Measurements from ENCODE around the gene ST6GAL1. TPM values are rescaled to one million over a fixed set of nuclear protein-coding genes. Genes with fewer than 3 reads are reported as not detected.

Gene ST6GAL1
- polyA plus RNA-seq (2013) = 4.2 and 4.5 TPM in 2 replicates

DNA sequence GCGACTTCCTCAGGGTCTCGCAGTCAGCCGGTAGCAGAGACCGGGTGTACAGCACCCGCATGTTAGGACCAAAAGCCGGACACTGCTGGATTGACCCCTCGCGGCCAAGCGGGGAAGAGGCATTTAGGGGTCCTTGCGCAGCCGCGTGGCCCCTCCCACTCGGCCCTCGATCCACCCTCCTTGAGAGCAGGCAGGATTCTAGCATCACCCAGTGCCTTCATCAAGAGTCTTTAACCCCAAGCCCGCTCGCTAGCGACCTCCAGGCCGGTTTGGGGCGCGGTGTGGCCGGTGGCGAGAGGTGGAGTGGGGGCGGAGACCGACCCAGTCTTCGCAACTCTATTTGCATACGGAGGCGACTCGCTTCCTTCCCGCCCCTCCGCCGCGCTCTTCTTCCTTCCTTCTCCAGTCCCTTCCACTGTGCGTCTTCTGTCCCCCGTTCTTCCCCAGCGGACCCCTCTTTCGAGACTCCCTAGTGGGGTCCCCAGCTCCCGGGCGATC, at the start of gene ST6GAL1:
TSS of gene ST6GAL1 (plus strand) at position 384 of the 498 bp plus-strand sequence. CDS start 112,178 bp downstream, outside the sequence.
- Histone ChIP-seq H4K91ac (ENCODE audit: low read depth, low read length) (no peak within 1 kb of the TSS), H3K4ac (ENCODE audit: low read depth, low read length) (no peak within 1 kb of the TSS), H3K79me1 (ENCODE audit: low read length) (peaks cover 7% of the 10 kb centered on the region), H2BK12ac (ENCODE audit: low read length) (no peak within 1 kb of the TSS), H3K14ac (ENCODE audit: low read length) (peak within 1 kb of the TSS; percentile 68), H3K23ac (ENCODE audit: low read length) (no peak within 1 kb of the TSS), H4K12ac (ENCODE audit: low read depth, low read length) (peak within 1 kb of the TSS; percentile 69), H2BK5ac (ENCODE audit: low read depth, low read length, poor library complexity) (no peak within 1 kb of the TSS), H3K18ac (ENCODE audit: low read length) (peak within 1 kb of the TSS; percentile 72), H2AFZ (ENCODE audit: insufficient read depth, low read length, poor library complexity) (peak within 1 kb of the TSS; percentile 77), H3K9ac (ENCODE audit: low read length) (peak within 1 kb of the TSS; percentile 64), H3K4me3 (ENCODE audit: low read depth, low read length) (peak within 1 kb of the TSS; percentile 86), H2BK120ac (ENCODE audit: insufficient read depth, low read length, poor library complexity) (peak within 1 kb of the TSS; percentile 13), H3K79me2 (ENCODE audit: control insufficient read depth, insufficient read depth, low read length, poor library complexity) (peaks cover 5% of the 10 kb centered on the region), H3K27me3 (ENCODE audit: insufficient read depth, low read length) (peaks cover 17% of the 10 kb centered on the region), H3K4me1 (ENCODE audit: control insufficient read depth in 1 of 2, insufficient read depth in 2 of 2, low read length in 2 of 2) (peaks cover 11% of the 10 kb centered on the region in 2 experiments), H2AK5ac (ENCODE audit: low read length) (no peak within 1 kb of the TSS), H3K4me2 (ENCODE audit: low read length) (peak within 1 kb of the TSS; percentile 96), H3K27ac (ENCODE audit: low read depth, low read length) (no peak within 1 kb of the TSS), H4K8ac (ENCODE audit: low read depth, low read length) (peak within 1 kb of the TSS; percentile 81), H3K36me3 (ENCODE audit: control insufficient read depth in 1 of 2, insufficient read depth in 2 of 2, low read length in 2 of 2) (no peaks in the 10 kb centered on the region), H3K9me3 (ENCODE audit: insufficient read depth, low read depth, low read length) (no peaks in the 10 kb centered on the region)
- WGBS (ENCODE audit: extremely low coverage, insufficient coverage, insufficient read length) = no CpG with 5 or more reads among the region's 38 CpGs
- peak in 1 of 2 donors; percentile 52 for DNase-seq

DNA sequence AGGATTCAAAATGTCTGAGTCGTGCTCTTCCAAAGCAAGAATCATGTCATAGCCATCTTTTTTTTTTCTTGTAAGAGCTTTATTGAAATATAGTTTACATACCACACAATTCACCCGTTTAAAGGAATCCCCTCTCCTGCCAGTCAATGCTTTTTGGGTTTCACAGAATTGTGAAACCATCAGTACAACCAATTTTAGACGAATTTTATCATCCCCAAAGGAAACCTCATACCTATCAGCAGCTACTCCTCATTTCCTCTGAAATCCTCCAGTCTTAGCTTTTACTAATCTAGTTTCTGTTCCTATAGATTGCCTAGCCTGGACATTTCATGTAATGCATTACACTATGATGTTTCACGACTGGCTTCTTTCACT, 48.2 kb upstream of the ST6GAL1 start:
- Histone ChIP-seq H4K8ac (ENCODE audit: low read depth, low read length) (no peak overlapping the region), H3K18ac (ENCODE audit: low read length) (no peak overlapping the region), H2BK120ac (ENCODE audit: insufficient read depth, low read length, poor library complexity) (no peak overlapping the region), H3K27me3 (ENCODE audit: insufficient read depth, low read length) (no peaks in the 10 kb centered on the region), H2AFZ (ENCODE audit: insufficient read depth, low read length, poor library complexity) (no peak overlapping the region), H3K4me2 (ENCODE audit: low read length) (no peak overlapping the region), H2BK5ac (ENCODE audit: low read depth, low read length, poor library complexity) (no peak overlapping the region), H3K4me1 (ENCODE audit: control insufficient read depth in 1 of 2, insufficient read depth in 2 of 2, low read length in 2 of 2) (peaks cover 4 to 8% of the 10 kb centered on the region in 2 experiments), H3K36me3 (ENCODE audit: control insufficient read depth in 1 of 2, insufficient read depth in 2 of 2, low read length in 2 of 2) (no peaks in the 10 kb centered on the region), H3K14ac (ENCODE audit: low read length) (no peak overlapping the region), H3K79me2 (ENCODE audit: control insufficient read depth, insufficient read depth, low read length, poor library complexity) (no peaks in the 10 kb centered on the region), H3K79me1 (ENCODE audit: low read length) (peaks cover 2% of the 10 kb centered on the region), H3K4ac (ENCODE audit: low read depth, low read length) (no peak overlapping the region), H4K91ac (ENCODE audit: low read depth, low read length) (no peak overlapping the region), H2AK5ac (ENCODE audit: low read length) (no peak overlapping the region), H2BK12ac (ENCODE audit: low read length) (no peak overlapping the region), H3K4me3 (ENCODE audit: low read depth, low read length) (no peak overlapping the region), H3K27ac (ENCODE audit: low read depth, low read length) (no peak overlapping the region), H4K12ac (ENCODE audit: low read depth, low read length) (no peak overlapping the region), H3K9ac (ENCODE audit: low read length) (no peak overlapping the region), H3K9me3 (ENCODE audit: insufficient read depth, low read depth, low read length) (no peaks in the 10 kb centered on the region), H3K23ac (ENCODE audit: low read length) (no peak overlapping the region)
- no CpG with 5 or more reads among the region's 4 CpGs for WGBS (ENCODE audit: extremely low coverage, insufficient coverage, insufficient read length)
- peak in 1 of 2 donors; percentile 19 for DNase-seq

GRCh38 chr3:186882881-186883685, 47.2 kb upstream of the ST6GAL1 start:
- no peak overlapping the region for H2BK120ac ChIP-seq (ENCODE audit: insufficient read depth, low read length, poor library complexity)
- no peaks in the 10 kb centered on the region for H3K79me2 ChIP-seq (ENCODE audit: control insufficient read depth, insufficient read depth, low read length, poor library complexity)
- no peak overlapping the region for H3K9ac ChIP-seq (ENCODE audit: low read length)
- no peak overlapping the region for H4K91ac ChIP-seq (ENCODE audit: low read depth, low read length)
- H3K79me1 ChIP-seq (ENCODE audit: low read length) = peaks cover 2% of the 10 kb centered on the region
- no peak overlapping the region for H4K12ac ChIP-seq (ENCODE audit: low read depth, low read length)
- H3K4me2 ChIP-seq (ENCODE audit: low read length) = no peak overlapping the region
- no peak overlapping the region for H3K4ac ChIP-seq (ENCODE audit: low read depth, low read length)
- no peak overlapping the region for H3K23ac ChIP-seq (ENCODE audit: low read length)
- H3K27ac ChIP-seq (ENCODE audit: low read depth, low read length) = no peak overlapping the region
- no peaks in the 10 kb centered on the region for H3K9me3 ChIP-seq (ENCODE audit: insufficient read depth, low read depth, low read length)
- no peak overlapping the region for H2AFZ ChIP-seq (ENCODE audit: insufficient read depth, low read length, poor library complexity)
- H3K4me1 ChIP-seq (ENCODE audit: control insufficient read depth in 1 of 2, insufficient read depth in 2 of 2, low read length in 2 of 2) = peaks cover 4 to 8% of the 10 kb centered on the region in 2 experiments
- H3K14ac ChIP-seq (ENCODE audit: low read length) = no peak overlapping the region
- no peaks in the 10 kb centered on the region for H3K27me3 ChIP-seq (ENCODE audit: insufficient read depth, low read length)
- no peak overlapping the region for H2BK5ac ChIP-seq (ENCODE audit: low read depth, low read length, poor library complexity)
- no peak overlapping the region for H2BK12ac ChIP-seq (ENCODE audit: low read length)
- no peak overlapping the region for H2AK5ac ChIP-seq (ENCODE audit: low read length)
- DNase-seq = peak; percentile 61 to 85
- H3K4me3 ChIP-seq (ENCODE audit: low read depth, low read length) = no peak overlapping the region
- no peak overlapping the region for H3K18ac ChIP-seq (ENCODE audit: low read length)
- H3K36me3 ChIP-seq (ENCODE audit: control insufficient read depth in 1 of 2, insufficient read depth in 2 of 2, low read length in 2 of 2) = no peaks in the 10 kb centered on the region
- WGBS (ENCODE audit: extremely low coverage, insufficient coverage, insufficient read length) = no CpG with 5 or more reads among the region's 6 CpGs
- no peak overlapping the region for H4K8ac ChIP-seq (ENCODE audit: low read depth, low read length)

DNA sequence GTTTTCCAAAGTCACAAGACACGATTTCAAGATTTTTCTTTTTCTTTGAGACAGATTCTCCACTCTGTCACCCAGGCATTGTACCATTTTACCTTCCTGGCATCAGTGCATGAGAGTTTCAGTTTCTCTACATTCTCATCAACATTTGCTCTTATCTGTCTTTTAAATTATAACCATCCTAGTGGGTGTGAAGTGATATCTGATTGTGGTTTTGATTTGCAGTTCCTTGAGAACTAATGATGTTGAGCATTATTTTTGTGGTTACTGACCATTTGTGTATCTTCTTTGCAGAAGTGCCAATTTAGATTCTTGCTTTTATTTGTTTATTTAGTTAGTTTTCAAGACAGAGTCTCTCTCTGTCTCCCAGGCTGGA, 46.7 kb upstream of the ST6GAL1 start:
- Histone ChIP-seq H3K4ac (ENCODE audit: low read depth, low read length) (no peak overlapping the region), H3K4me1 (ENCODE audit: control insufficient read depth in 1 of 2, insufficient read depth in 2 of 2, low read length in 2 of 2) (peaks cover 4 to 8% of the 10 kb centered on the region in 2 experiments), H4K12ac (ENCODE audit: low read depth, low read length) (no peak overlapping the region), H3K27ac (ENCODE audit: low read depth, low read length) (no peak overlapping the region), H4K8ac (ENCODE audit: low read depth, low read length) (no peak overlapping the region), H2BK12ac (ENCODE audit: low read length) (no peak overlapping the region), H3K4me3 (ENCODE audit: low read depth, low read length) (no peak overlapping the region), H2BK120ac (ENCODE audit: insufficient read depth, low read length, poor library complexity) (no peak overlapping the region), H3K23ac (ENCODE audit: low read length) (no peak overlapping the region), H3K36me3 (ENCODE audit: control insufficient read depth in 1 of 2, insufficient read depth in 2 of 2, low read length in 2 of 2) (no peaks in the 10 kb centered on the region), H4K91ac (ENCODE audit: low read depth, low read length) (no peak overlapping the region), H3K9ac (ENCODE audit: low read length) (no peak overlapping the region), H2BK5ac (ENCODE audit: low read depth, low read length, poor library complexity) (no peak overlapping the region), H2AFZ (ENCODE audit: insufficient read depth, low read length, poor library complexity) (no peak overlapping the region), H2AK5ac (ENCODE audit: low read length) (no peak overlapping the region), H3K79me2 (ENCODE audit: control insufficient read depth, insufficient read depth, low read length, poor library complexity) (no peaks in the 10 kb centered on the region), H3K27me3 (ENCODE audit: insufficient read depth, low read length) (no peaks in the 10 kb centered on the region), H3K14ac (ENCODE audit: low read length) (no peak overlapping the region), H3K4me2 (ENCODE audit: low read length) (no peak overlapping the region), H3K18ac (ENCODE audit: low read length) (no peak overlapping the region), H3K79me1 (ENCODE audit: low read length) (peaks cover 2% of the 10 kb centered on the region), H3K9me3 (ENCODE audit: insufficient read depth, low read depth, low read length) (no peaks in the 10 kb centered on the region)
- WGBS (ENCODE audit: extremely low coverage, insufficient coverage, insufficient read length) = no CpG with 5 or more reads among the region's 1 CpG
- no peak for DNase-seq
